ENCODE data around the gene SNRNP27. TPM values are rescaled to one million over a fixed set of nuclear protein-coding genes. Genes with fewer than 3 reads are reported as not detected.

Gene SNRNP27
- total RNA-seq, 1 donor from 2014 or later: 88.6 TPM

DNA sequence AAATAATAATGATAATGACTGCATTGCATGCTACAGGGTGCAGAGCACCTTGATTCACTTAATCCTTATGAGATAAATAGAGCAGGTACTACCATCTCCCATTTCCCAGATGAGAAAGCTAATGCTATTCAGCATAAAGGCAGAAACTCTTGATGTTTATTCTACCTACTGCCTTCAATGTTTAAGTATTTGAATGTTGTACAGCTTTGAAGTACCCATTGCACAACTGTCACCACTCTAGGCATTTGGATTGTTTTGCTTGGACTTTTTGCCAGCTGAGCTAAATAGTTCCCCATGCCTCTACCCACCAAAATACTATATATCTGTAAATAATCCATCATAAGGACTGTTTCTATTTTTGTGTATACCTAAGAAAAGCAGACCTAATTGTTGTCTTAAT is 13.5 kb downstream of the SNRNP27 start:
- H3K4me3 ChIP-seq (ENCODE audit: low read depth, low read length): no peak overlapping the region
- no peak for DNase-seq (ENCODE audit: low read depth)
- no peak for TF ChIP-seq CTCF (conservative IDR thresholded peaks at IDR 0.05; ENCODE audit: low read depth, low read length)

- H3K4me3 ChIP-seq (ENCODE audit: low read depth, low read length): no peak overlapping the region
- peak; percentile 68 for TF ChIP-seq CTCF (conservative IDR thresholded peaks at IDR 0.05; ENCODE audit: low read depth, low read length)
- DNase-seq (ENCODE audit: low read depth): no peak
These were observed 18.3 kb downstream of the SNRNP27 start for GRCh38 chr2:69911985-69912563.

DNA sequence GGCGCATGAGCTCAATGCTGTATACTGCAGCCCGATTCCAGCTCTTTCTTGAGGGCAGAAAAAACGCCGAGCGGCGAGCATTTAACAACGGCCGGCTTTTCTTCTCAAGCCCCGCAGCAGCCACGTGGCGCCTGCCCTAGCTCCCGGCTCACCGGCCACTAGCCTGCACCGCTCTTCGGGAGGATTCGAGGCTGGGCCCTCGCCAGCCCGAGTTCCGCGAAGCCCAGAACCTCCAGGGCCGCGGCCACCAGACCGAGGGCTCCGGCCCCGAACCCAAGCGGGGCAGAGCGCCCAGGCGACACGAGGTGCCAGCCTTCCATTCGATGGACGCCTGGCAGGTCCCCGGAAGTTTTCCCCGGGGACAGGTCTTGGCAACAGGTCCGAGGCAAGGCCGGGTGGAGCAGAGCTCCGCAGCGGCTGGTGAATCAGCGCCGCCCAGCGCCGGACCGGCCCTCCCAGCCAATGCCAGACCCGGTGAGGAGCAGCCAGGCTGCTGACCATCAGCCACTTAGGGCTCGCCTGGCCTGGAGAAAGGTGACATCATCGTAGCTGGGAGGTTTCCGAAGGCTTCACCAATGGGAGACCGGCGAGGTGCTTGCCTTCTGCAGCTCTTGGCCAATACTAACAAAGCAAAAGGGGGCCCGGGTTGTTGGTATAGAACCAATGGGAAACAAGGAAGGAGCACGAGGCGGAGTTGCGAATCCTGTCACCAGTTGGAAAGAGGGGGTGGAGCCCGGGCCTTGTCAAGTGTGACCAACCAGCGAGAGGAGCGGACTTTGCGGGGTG is 20.6 kb downstream of the SNRNP27 start:
- peak; percentile 99 for DNase-seq (ENCODE audit: low read depth)
- peak; percentile 18 for TF ChIP-seq CTCF (conservative IDR thresholded peaks at IDR 0.05; ENCODE audit: low read depth, low read length)
- H3K4me3 ChIP-seq (ENCODE audit: low read depth, low read length): peak overlapping the region; percentile 74

DNA sequence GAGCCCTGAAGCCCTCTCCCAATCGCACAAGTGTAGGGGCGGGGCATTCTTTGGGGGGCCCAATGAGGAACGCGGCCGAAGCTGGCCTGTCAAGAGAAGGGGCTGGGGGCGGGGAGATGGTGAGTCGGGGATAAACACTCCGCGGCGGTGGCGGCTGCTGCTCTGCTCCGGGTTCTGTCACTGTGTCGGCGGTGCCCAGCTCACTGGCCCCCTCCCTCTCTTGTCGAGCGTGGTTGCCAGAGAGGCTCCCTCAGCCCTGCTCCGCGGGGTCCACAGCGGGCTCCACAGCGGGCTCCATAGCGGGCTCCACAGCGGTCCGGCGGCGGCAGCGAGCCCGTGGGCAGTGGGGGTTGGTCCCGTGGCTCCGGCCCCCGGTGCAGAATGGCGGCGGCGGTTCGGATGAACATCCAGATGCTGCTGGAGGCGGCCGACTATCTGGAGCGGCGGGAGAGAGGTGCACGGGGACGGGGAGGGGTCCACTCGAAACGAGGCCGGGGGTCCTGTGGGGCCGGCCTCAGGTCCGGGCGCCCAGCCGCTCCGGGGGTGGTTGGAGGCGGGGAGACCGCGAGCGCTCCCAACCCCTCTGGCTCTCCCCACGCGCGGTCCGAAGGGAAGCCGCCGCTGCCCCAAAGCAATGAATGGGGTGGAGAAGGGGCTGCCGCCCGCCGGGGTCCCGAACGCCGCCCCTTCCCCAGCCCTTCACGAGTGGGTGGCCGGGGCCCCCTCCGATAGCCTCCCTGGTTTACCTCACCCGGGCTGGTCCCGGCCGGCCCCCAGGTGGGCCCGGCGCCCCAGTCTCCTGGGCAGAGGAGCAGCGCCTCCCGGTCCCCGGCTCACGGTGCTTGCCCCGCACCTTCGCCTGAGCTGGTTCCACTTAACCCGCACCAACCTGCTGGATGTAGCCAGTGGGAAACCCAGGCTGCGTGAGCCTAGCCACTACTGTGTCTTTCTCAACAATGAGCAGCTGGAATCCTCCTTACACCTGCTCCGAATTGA is 21.5 kb downstream of the SNRNP27 start, which contains the start of gene MXD1:
MXD1 (plus strand) TSS at position 160 of the 996 bp plus-strand sequence; CDS start at position 382, 222 bp downstream.
- TF ChIP-seq CTCF (conservative IDR thresholded peaks at IDR 0.05; ENCODE audit: low read depth, low read length): no peak
- no peak for DNase-seq (ENCODE audit: low read depth)
- peak within 1 kb of the TSS; percentile 83 for H3K4me3 ChIP-seq (ENCODE audit: low read depth, low read length)

DNA sequence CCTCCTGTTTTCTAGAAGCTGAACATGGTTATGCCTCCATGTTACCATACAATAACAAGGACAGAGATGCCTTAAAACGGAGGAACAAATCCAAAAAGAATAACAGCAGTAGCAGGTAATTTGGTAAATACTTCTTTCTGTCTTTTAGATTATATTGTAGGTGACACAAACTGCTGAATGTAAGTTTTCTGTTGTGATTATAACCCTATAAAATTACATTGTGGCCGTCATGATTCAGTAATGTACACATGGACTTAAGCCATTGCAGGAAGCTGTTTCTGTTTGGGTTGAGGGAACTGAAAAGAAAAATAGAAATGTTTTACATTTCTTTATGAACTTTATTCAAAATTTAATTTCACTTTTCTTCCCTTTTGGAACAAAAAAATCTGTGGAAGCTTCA is 22.4 kb downstream of the SNRNP27 start:
- no peak for TF ChIP-seq CTCF (conservative IDR thresholded peaks at IDR 0.05; ENCODE audit: low read depth, low read length)
- H3K4me3 ChIP-seq (ENCODE audit: low read depth, low read length): peak overlapping the region; percentile 83
- DNase-seq (ENCODE audit: low read depth): no peak

DNA sequence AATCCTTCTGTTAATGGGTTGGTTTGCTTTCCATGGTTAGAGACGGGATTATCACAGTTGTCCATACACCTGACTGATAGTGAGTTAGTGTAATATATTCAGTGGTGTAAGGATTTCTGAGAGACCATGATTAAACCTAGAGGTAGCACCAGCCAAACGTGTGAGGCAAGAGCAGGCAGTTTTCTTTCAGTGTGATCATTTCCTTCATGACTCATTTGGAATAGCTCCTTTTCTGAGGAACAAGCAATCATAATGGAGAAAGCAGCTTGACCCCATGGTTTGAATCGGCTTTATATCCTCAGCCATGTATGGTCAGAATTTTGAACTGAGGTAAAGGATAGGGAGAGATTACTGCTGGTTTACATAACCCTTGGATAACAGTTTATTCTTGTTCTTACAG is 24.1 kb downstream of the SNRNP27 start:
- DNase-seq (ENCODE audit: low read depth): no peak
- H3K4me3 ChIP-seq (ENCODE audit: low read depth, low read length): no peak overlapping the region
- TF ChIP-seq CTCF (conservative IDR thresholded peaks at IDR 0.05; ENCODE audit: low read depth, low read length): no peak
